Lower leg skin (tissue), 4 donors: ENCODE data around the gene MYLK4. TPM values are rescaled to one million over a fixed set of nuclear protein-coding genes. Genes with fewer than 3 reads are reported as not detected.
"Not testable (repeated sequence)": the region's sequence is repeated elsewhere in the genome, so short reads cannot be mapped to it uniquely, and the experiment has no call there.

Experiments used
- DNase-seq, 2 donors: peaks; one replicate each; pipeline ENCODE4 v3.0.0-alpha.2; 2019; ENCODE audit warnings: low spot score in 2 of 2
- H3K4me3 ChIP-seq: fragments of 200-600 bp; sonication (generic); 2 replicates; pipeline ENCODE4 v1.5.1; 2017; ENCODE audit warnings: mild to moderate bottlenecking, low read depth; ENCODE audit not compliant: poor library complexity, severe bottlenecking
- CTCF ChIP-seq, 3 donors: fragments of 450-650 bp; IDR thresholded peaks; one replicate each; pipeline ENCODE4 v1.5.1; 2016; ENCODE audit warnings: antibody characterized with exemption in 3 of 3, mild to moderate bottlenecking in 3 of 3, moderate library complexity in 2 of 3
- POLR2A ChIP-seq, 2 donors: fragments of 450-650 bp; IDR thresholded peaks; one replicate each; pipeline ENCODE4 v1.6.1; 2016 to 2017; ENCODE audit warnings: antibody characterized with exemption in 2 of 2, mild to moderate bottlenecking in 1 of 2, moderate library complexity in 1 of 2
- WGBS, 2 donors: methylation state at CpG; one replicate each; pipeline ENCODE4 v1.1.5; 2018; 5-methylcytosine and 5-hydroxymethylcytosine counted together
- intact Hi-C: fragments of 100-400 bp; cut with DNase I; formaldehyde crosslinking; loops from one replicate; pipeline ENCODE4 v1.15.0; 2023; ENCODE audit warnings: low total_unique reads
- total RNA-seq, 4 donors: library from RNA; depleted of rRNA; stranded (reverse); fragments of >200 nt; gene quantifications; one replicate each; pipeline ENCODE4 v1.1.0, GENCODE V29; 2016

MYLK4 gene
- total RNA-seq, 4 donors from 2014 or later, result 0.97 to 3.8 (median 2.5) TPM

- intact Hi-C loops, result no loop called here
- no peak for TF ChIP-seq CTCF (IDR thresholded peaks at IDR 0.05)
- no peak overlapping the region for H3K4me3 ChIP-seq
- WGBS, 2 donors, result 0% methylated on average over 33 to 45 of the region's 45 CpGs
- DNase-seq, result peak; percentile 44 to 89
Measured at GRCh38 chr6:2764610-2765165, 14.0 kb upstream of the MYLK4 start.

- H3K4me3 ChIP-seq, result no peak overlapping the region
- intact Hi-C loops, result no loop called here
- TF ChIP-seq CTCF (IDR thresholded peaks at IDR 0.05) (no peak), POLR2A (IDR thresholded peaks at IDR 0.05) (no peak)
- peak in 1 of 2 donors; percentile 84 for DNase-seq
- WGBS, 2 donors, result 74 to 84% methylated on average over 27 of the region's 27 CpGs
Measured at GRCh38 chr6:2763876-2764540, 13.3 kb upstream of the MYLK4 start.

- intact Hi-C loops, result no loop called here
- peak in 1 of 2 donors; percentile 37 for DNase-seq
- WGBS, 2 donors, result 98% methylated on average over 28 to 34 of the region's 36 CpGs
- no peak for TF ChIP-seq CTCF (IDR thresholded peaks at IDR 0.05)
- TF ChIP-seq POLR2A (IDR thresholded peaks at IDR 0.05), result no peak
- no peak overlapping the region for H3K4me3 ChIP-seq
Measured at GRCh38 chr6:2763345-2763841, 12.7 kb upstream of the MYLK4 start.

- DNase-seq, H3K4me3 ChIP-seq, intact Hi-C loops: not testable (repeated sequence)
- 96 to 99% methylated on average over 4 of the region's 4 CpGs for WGBS, 2 donors
Measured at GRCh38 chr6:2762868-2763267, 12.1 kb upstream of the MYLK4 start.

- TF ChIP-seq CTCF (IDR thresholded peaks at IDR 0.05) (no peak), POLR2A (IDR thresholded peaks at IDR 0.05) (no peak)
- WGBS, 2 donors, result 81 to 83% methylated on average over 8 of the region's 8 CpGs
- intact Hi-C loops, result no loop called here
- DNase-seq, result no peak
- H3K4me3 ChIP-seq, result no peak overlapping the region
Measured at GRCh38 chr6:2760882-2761842, 10.4 kb upstream of the MYLK4 start.

GRCh38 chr6:2758980-2759379, 8.3 kb upstream of the MYLK4 start:
- no peak for DNase-seq
- TF ChIP-seq POLR2A (IDR thresholded peaks at IDR 0.05), result no peak
- TF ChIP-seq CTCF (IDR thresholded peaks at IDR 0.05), result no peak
- 85 to 90% methylated on average over 3 of the region's 3 CpGs for WGBS, 2 donors
- H3K4me3 ChIP-seq, result no peak overlapping the region
- intact Hi-C loops, result no loop called here
